ENCODE data around the gene CORT. TPM values are rescaled to one million over a fixed set of nuclear protein-coding genes. Genes with fewer than 3 reads are reported as not detected.

Gene CORT
- polyA plus RNA-seq, 1 donor (not counting 4 experiments of a cell fraction or from before 2014, with no cell fraction given) = 0.17 TPM

DNA sequence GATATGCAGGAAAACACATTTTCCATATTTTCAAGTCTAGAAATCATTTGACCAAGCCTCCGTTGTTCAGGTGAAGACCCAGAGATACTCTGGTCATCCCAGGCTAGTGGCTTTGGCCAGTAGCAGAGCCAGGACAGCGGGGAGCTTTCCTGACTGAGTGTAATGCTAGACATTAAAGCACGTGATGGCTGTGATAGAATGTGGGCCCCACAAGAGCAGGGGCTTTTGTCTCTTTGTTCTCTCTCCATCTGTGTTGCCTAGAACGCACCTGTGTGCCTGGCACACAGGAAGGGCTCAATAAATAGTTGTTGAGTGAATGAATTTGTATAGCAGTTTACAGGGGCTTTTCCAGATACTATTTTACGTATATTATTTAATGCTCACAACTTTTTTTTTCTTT, 9.0 kb upstream of the CORT start:
- no peak for FAIRE-seq
- dilution Hi-C loops (cut with MboI; ENCODE audit: extremely low pct_ligation_motif_present, low sequenced_read_pairs) = no loop called here
- H4K20me1 ChIP-seq (ENCODE audit: control insufficient read depth, extremely low read depth, insufficient read depth, low read length) = no peaks in the 10 kb centered on the region

DNA sequence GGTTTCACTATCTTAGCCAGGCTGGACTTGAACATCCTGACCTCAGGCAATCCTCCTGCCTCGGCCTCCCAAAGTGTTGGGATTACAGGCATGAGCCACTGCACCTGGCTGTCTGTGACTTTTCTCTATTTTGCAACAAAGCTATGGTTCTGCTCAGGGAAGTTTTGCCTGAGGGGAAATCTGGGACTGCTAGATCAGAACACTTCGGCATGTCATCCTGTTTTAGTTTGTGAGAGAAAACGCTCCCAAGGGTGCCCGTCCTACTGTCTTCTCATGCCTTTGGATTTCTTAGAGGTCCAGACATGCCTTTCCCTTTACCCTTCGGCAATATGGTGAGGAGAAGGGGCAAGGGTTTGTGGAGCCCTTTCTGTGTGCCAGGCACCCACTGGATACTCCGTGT, 5.6 kb upstream of the CORT start:
- dilution Hi-C loops (cut with MboI; ENCODE audit: extremely low pct_ligation_motif_present, low sequenced_read_pairs) = no loop called here
- no peaks in the 10 kb centered on the region for H4K20me1 ChIP-seq (ENCODE audit: control insufficient read depth, extremely low read depth, insufficient read depth, low read length)
- no peaks in the 10 kb centered on the region for H3K9me3 ChIP-seq (ENCODE audit: control insufficient read depth, low read depth, low read length)
- DNase-seq (ENCODE audit: low read depth, low spot score) (peak; percentile 62), FAIRE-seq (no peak)
- no peaks in the 10 kb centered on the region for H3K9me1 ChIP-seq (ENCODE audit: control insufficient read depth, extremely low read depth, insufficient read depth, low read length)
- H3K4me2 ChIP-seq (ENCODE audit: control insufficient read depth, extremely low read depth, insufficient read depth, low read depth, low read length) = peak overlapping the region; percentile 70
- peak overlapping the region; percentile 90 for H3K27ac ChIP-seq (ENCODE audit: control insufficient read depth, insufficient read depth, low read length)
- no peaks in the 10 kb centered on the region for H3K36me3 ChIP-seq (ENCODE audit: control insufficient read depth in 2 of 2, extremely low read depth in 1 of 2, insufficient read depth in 2 of 2, low read length in 2 of 2)
- H3K4me1 ChIP-seq (ENCODE audit: control insufficient read depth, extremely low read depth, insufficient read depth, low read length) = peaks cover 13% of the 10 kb centered on the region
- TF ChIP-seq, protein P1, sequence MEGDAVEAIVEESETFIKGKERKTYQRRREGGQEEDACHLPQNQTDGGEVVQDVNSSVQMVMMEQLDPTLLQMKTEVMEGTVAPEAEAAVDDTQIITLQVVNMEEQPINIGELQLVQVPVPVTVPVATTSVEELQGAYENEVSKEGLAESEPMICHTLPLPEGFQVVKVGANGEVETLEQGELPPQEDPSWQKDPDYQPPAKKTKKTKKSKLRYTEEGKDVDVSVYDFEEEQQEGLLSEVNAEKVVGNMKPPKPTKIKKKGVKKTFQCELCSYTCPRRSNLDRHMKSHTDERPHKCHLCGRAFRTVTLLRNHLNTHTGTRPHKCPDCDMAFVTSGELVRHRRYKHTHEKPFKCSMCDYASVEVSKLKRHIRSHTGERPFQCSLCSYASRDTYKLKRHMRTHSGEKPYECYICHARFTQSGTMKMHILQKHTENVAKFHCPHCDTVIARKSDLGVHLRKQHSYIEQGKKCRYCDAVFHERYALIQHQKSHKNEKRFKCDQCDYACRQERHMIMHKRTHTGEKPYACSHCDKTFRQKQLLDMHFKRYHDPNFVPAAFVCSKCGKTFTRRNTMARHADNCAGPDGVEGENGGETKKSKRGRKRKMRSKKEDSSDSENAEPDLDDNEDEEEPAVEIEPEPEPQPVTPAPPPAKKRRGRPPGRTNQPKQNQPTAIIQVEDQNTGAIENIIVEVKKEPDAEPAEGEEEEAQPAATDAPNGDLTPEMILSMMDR (optimal IDR thresholded peaks at IDR 0.05 in 1 of 3, IDR thresholded peaks at IDR 0.05 in 1 of 3, conservative IDR thresholded peaks at IDR 0.05 in 1 of 3; ENCODE audit: extremely low read depth in 1 of 3, insufficient read depth in 2 of 3, low read length in 3 of 3) = no peak
- no peak for TF ChIP-seq EZH2 (IDR thresholded peaks at IDR 0.05; ENCODE audit: low read length)
- no peaks in the 10 kb centered on the region for H3K27me3 ChIP-seq (ENCODE audit: control insufficient read depth, extremely low read depth, insufficient read depth, low read length)
- H3K79me2 ChIP-seq (ENCODE audit: control insufficient read depth, insufficient read depth, low read length) = no peaks in the 10 kb centered on the region
- peak overlapping the region; percentile 71 for H3K9ac ChIP-seq (ENCODE audit: control insufficient read depth, extremely low read depth, insufficient read depth, low read length)
- H2AFZ ChIP-seq (ENCODE audit: control insufficient read depth, low read length) = peak overlapping the region; percentile 14
- peak overlapping the region in 1 of 3 experiments; percentile 59 for H3K4me3 ChIP-seq (ENCODE audit: control insufficient read depth in 2 of 3, extremely low read depth in 1 of 3, insufficient read depth in 2 of 3, low read depth in 1 of 3, low read length in 3 of 3)

More for the DNA sequence above, 9.0 kb upstream of the CORT start:
- H3K79me2 ChIP-seq (ENCODE audit: control insufficient read depth, insufficient read depth, low read length) = no peaks in the 10 kb centered on the region
- TF ChIP-seq, protein P1 (optimal IDR thresholded peaks at IDR 0.05 in 1 of 3, IDR thresholded peaks at IDR 0.05 in 1 of 3, conservative IDR thresholded peaks at IDR 0.05 in 1 of 3; ENCODE audit: extremely low read depth in 1 of 3, insufficient read depth in 2 of 3, low read length in 3 of 3) = no peak
- no peak for TF ChIP-seq EZH2 (IDR thresholded peaks at IDR 0.05; ENCODE audit: low read length)
- no peaks in the 10 kb centered on the region for H3K36me3 ChIP-seq (ENCODE audit: control insufficient read depth in 2 of 2, extremely low read depth in 1 of 2, insufficient read depth in 2 of 2, low read length in 2 of 2)
- H3K27ac ChIP-seq (ENCODE audit: control insufficient read depth, insufficient read depth, low read length) = no peak overlapping the region
- no peaks in the 10 kb centered on the region for H3K9me1 ChIP-seq (ENCODE audit: control insufficient read depth, extremely low read depth, insufficient read depth, low read length)
- no peaks in the 10 kb centered on the region for H3K9me3 ChIP-seq (ENCODE audit: control insufficient read depth, low read depth, low read length)
- no peaks in the 10 kb centered on the region for H3K27me3 ChIP-seq (ENCODE audit: control insufficient read depth, extremely low read depth, insufficient read depth, low read length)
- H2AFZ ChIP-seq (ENCODE audit: control insufficient read depth, low read length) = no peak overlapping the region
- H3K4me3 ChIP-seq (ENCODE audit: control insufficient read depth in 2 of 3, extremely low read depth in 1 of 3, insufficient read depth in 2 of 3, low read depth in 1 of 3, low read length in 3 of 3) = no peak overlapping the region
- H3K4me1 ChIP-seq (ENCODE audit: control insufficient read depth, extremely low read depth, insufficient read depth, low read length) = peaks cover 13% of the 10 kb centered on the region
- DNase-seq (ENCODE audit: low read depth, low spot score) = no peak
- no peak overlapping the region for H3K4me2 ChIP-seq (ENCODE audit: control insufficient read depth, extremely low read depth, insufficient read depth, low read depth, low read length)
- no peak overlapping the region for H3K9ac ChIP-seq (ENCODE audit: control insufficient read depth, extremely low read depth, insufficient read depth, low read length)

Data from keratinocyte (primary cell).